Colonic mucosa (tissue), 4 donors: Measurements from ENCODE around the gene CFAP300. TPM values are rescaled to one million over a fixed set of nuclear protein-coding genes. Genes with fewer than 3 reads are reported as not detected.

Experiments used
- DNase-seq: peaks from one replicate; pipeline ENCODE4 v3.0.0-alpha.2; 2020
- H3K27ac ChIP-seq: fragments of 200-600 bp; one replicate; pipeline ENCODE4 v1.8.0; 2021
- H3K27me3 ChIP-seq: fragments of 200-600 bp; one replicate; pipeline ENCODE4 v1.8.0; 2021
- H3K36me3 ChIP-seq: fragments of 200-600 bp; one replicate; pipeline ENCODE4 v1.8.0; 2021
- H3K4me1 ChIP-seq: fragments of 200-600 bp; one replicate; pipeline ENCODE4 v1.8.0; 2021; ENCODE audit warnings: mild to moderate bottlenecking
- H3K4me3 ChIP-seq: fragments of 200-600 bp; one replicate; pipeline ENCODE4 v1.8.0; 2021
- H3K9ac ChIP-seq, 2 donors: one replicate each; pipeline ENCODE4 v1.7.0; 2013; ENCODE audit warnings: control low read depth in 2 of 2, low read depth in 2 of 2, low read length in 2 of 2
- H3K9me3 ChIP-seq: fragments of 200-600 bp; one replicate; pipeline ENCODE4 v1.8.0; 2021
- intact Hi-C: fragments of 100-400 bp; cut with DNase I; formaldehyde crosslinking; loops from one replicate; pipeline ENCODE4 v1.14.1; 2022
- total RNA-seq, 2 donors: library from RNA; stranded (reverse); fragmentation: NEBNext Ultra II Directional in 1 of 2; extraction: Animal tissue kit (Norgen Biotek cat#: 25700) in 1 of 2; gene quantifications; one replicate each; pipeline ENCODE4 v1.2.1, GENCODE V29; 2021
- TF ChIP-seq, protein P1 (sequence below): fragments of 200-600 bp; IDR thresholded peaks from one replicate; pipeline ENCODE4 v1.8.0; 2022; ENCODE audit warnings: antibody characterized with exemption, mild to moderate bottlenecking
- donor health status: healthy.
- donor health status: DM: no; HTN: no; CAD: no.
- donor health status: DM: no; HTN: no; CAD: no.

Gene CFAP300
- total RNA-seq, 2 donors from 2014 or later = 0.45 TPM; not detected in 1

GRCh38 chr11:102071497-102072472, 24.5 kb downstream of the CFAP300 start:
- Histone ChIP-seq H3K9ac (no peak overlapping the region), H3K4me3 (no peak overlapping the region), H3K4me1 (no peaks in the 10 kb centered on the region), H3K27ac (no peak overlapping the region), H3K36me3 (no peaks in the 10 kb centered on the region), H3K27me3 (no peaks in the 10 kb centered on the region), H3K9me3 (no peaks in the 10 kb centered on the region)
- TF ChIP-seq, protein P1, sequence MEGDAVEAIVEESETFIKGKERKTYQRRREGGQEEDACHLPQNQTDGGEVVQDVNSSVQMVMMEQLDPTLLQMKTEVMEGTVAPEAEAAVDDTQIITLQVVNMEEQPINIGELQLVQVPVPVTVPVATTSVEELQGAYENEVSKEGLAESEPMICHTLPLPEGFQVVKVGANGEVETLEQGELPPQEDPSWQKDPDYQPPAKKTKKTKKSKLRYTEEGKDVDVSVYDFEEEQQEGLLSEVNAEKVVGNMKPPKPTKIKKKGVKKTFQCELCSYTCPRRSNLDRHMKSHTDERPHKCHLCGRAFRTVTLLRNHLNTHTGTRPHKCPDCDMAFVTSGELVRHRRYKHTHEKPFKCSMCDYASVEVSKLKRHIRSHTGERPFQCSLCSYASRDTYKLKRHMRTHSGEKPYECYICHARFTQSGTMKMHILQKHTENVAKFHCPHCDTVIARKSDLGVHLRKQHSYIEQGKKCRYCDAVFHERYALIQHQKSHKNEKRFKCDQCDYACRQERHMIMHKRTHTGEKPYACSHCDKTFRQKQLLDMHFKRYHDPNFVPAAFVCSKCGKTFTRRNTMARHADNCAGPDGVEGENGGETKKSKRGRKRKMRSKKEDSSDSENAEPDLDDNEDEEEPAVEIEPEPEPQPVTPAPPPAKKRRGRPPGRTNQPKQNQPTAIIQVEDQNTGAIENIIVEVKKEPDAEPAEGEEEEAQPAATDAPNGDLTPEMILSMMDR = no peak
- intact Hi-C loops = no loop called here
- no peak for DNase-seq

DNA sequence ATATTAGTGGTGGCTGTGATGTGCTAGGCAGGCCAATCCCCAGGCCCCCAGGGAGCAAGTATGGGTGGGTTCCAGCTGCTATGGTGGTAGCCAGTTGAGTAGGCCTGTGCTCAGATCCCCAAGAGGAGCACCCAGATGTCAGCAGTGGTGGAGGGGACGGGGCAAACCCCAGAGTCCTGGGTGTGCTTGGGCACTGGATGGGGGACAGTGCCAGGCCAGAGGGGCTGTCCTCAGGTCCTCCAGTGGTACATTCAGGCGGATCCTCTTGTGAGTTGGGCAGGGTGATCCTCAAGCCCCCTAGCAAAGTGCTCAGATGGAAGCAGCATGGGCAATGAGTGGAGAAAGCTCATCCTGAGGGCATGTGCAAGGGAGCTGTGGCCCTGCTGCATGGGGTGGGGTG, 26.0 kb downstream of the CFAP300 start:
- no peaks in the 10 kb centered on the region for H3K9me3 ChIP-seq
- H3K9ac ChIP-seq = no peak overlapping the region
- H3K4me1 ChIP-seq = no peaks in the 10 kb centered on the region
- no peak for DNase-seq
- intact Hi-C loops = no loop called here
- H3K4me3 ChIP-seq = no peak overlapping the region
- H3K36me3 ChIP-seq = no peaks in the 10 kb centered on the region
- no peak overlapping the region for H3K27ac ChIP-seq
- H3K27me3 ChIP-seq = no peaks in the 10 kb centered on the region
- TF ChIP-seq, protein P1 = no peak

- Histone ChIP-seq H3K36me3 (no peaks in the 10 kb centered on the region), H3K9ac (no peak overlapping the region), H3K9me3 (no peaks in the 10 kb centered on the region), H3K4me3 (no peak overlapping the region), H3K4me1 (no peaks in the 10 kb centered on the region), H3K27ac (no peak overlapping the region), H3K27me3 (no peaks in the 10 kb centered on the region)
- no peak for DNase-seq
- intact Hi-C loops = no loop called here
- TF ChIP-seq, protein P1 = no peak
Observed at GRCh38 chr11:102079625-102080024, 32.4 kb downstream of the CFAP300 start.

DNA sequence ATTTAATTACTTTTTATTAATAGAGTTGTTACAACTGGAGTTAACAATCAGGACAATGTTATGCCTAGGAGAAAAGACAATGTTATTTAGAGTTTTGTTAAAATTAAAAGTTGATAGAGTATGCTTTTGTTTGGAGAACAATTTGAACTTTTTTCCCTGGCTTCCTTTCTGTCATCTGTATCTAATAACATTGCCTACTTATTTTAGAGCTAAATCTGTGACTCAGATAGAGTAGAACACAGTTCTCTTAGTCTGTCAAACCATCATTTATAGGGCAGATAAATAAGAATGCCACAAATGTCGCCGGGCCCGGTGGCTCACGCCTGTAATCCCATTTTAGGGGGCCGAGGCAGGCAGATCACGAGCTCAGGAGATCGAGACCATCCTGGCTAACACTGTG, 34.1 kb downstream of the CFAP300 start:
- DNase-seq = no peak
- H3K27ac ChIP-seq = no peak overlapping the region
- H3K9me3 ChIP-seq = no peaks in the 10 kb centered on the region
- TF ChIP-seq, protein P1 = no peak
- H3K36me3 ChIP-seq = no peaks in the 10 kb centered on the region
- H3K27me3 ChIP-seq = no peaks in the 10 kb centered on the region
- no peak overlapping the region for H3K4me3 ChIP-seq
- H3K4me1 ChIP-seq = no peaks in the 10 kb centered on the region
- intact Hi-C loops = no loop called here
- H3K9ac ChIP-seq = no peak overlapping the region

GRCh38 chr11:102085864-102086551, 38.8 kb downstream of the CFAP300 start:
- no peak for DNase-seq
- no peaks in the 10 kb centered on the region for H3K4me1 ChIP-seq
- no peaks in the 10 kb centered on the region for H3K27me3 ChIP-seq
- no peak overlapping the region for H3K4me3 ChIP-seq
- no peak overlapping the region for H3K27ac ChIP-seq
- H3K9ac ChIP-seq = no peak overlapping the region
- TF ChIP-seq, protein P1 = no peak
- H3K9me3 ChIP-seq = no peaks in the 10 kb centered on the region
- intact Hi-C loops = no loop called here
- no peaks in the 10 kb centered on the region for H3K36me3 ChIP-seq
